RWPE1 (cell line): ENCODE measurements around the gene SGK1.

Experiments
- CTCF ChIA-PET: fragments of 350-600 bp; sonication (Branson Sonifier 250); formaldehyde crosslinking; extraction: SDS; loops from one replicate; lab custom pipeline; 2021; lab: Yijun Ruan, JAX
- POLR2A ChIA-PET: fragments of 400-600 bp; formaldehyde crosslinking; extraction: SDS; loops from one replicate; lab custom pipeline; 2020; ENCODE audit warnings: antibody characterized with exemption; ENCODE audit not compliant: low non-redundant PET; lab: Yijun Ruan, JAX
- DNase-seq: peaks from one replicate; pipeline ENCODE4 v3.0.0; 2012; ENCODE audit warnings: low spot score
- H3K27ac ChIP-seq: fragments of 450-650 bp; 2 replicates; pipeline ENCODE4 v1.5.1; 2017
- TF ChIP-seq, protein P1 (sequence below): fragments of 450-650 bp; conservative IDR thresholded peaks from 2 replicates; pipeline ENCODE4 v1.5.1; 2017; ENCODE audit warnings: low read depth, mild to moderate bottlenecking

SGK1 gene

DNA sequence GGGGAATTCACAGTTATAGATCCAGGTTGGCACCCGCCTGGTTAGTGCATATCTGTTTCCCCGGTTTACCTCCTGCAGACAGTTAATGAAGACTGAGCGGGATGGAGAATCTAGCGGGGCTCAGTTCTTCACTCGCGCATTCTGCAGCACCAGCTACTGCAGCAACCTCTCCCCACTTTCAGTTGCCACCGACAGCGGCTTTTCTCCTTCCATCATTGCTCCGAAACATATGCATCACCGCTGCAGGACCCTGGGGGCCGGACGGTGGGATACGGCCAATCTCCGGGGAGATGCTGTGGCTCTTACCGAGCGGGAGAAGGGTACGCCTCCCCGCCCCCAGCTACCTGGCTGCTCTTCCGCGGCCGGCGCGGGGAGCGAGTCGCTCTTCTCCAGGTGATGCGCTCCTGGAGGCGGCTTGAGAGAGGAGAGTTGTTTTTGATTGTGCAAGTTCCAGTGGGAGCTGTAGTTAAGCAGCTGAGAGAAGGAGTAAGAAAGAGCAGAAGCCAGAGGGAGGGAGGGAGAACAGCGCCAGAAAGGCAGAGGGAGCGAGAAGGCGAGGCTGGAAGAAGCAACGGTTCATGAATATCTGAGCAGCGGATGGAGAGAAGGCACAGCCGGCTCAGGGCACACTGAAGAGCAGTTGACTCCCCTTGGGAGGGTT, at the start of gene SGK1:
SGK1 (minus strand) TSS at position 642 of the 661 bp plus-strand sequence. CDS start 652 bp downstream, outside the sequence.
- no peak within 1 kb of the TSS for H3K27ac ChIP-seq
- POLR2A ChIA-PET = no interaction called here
- CTCF ChIA-PET = interaction anchor here (1.0 kb wide), 1 partner anchor 456 kb away, joined by 5 read pairs; no protein-coding TSS in a partner anchor
- TF ChIP-seq, protein P1, sequence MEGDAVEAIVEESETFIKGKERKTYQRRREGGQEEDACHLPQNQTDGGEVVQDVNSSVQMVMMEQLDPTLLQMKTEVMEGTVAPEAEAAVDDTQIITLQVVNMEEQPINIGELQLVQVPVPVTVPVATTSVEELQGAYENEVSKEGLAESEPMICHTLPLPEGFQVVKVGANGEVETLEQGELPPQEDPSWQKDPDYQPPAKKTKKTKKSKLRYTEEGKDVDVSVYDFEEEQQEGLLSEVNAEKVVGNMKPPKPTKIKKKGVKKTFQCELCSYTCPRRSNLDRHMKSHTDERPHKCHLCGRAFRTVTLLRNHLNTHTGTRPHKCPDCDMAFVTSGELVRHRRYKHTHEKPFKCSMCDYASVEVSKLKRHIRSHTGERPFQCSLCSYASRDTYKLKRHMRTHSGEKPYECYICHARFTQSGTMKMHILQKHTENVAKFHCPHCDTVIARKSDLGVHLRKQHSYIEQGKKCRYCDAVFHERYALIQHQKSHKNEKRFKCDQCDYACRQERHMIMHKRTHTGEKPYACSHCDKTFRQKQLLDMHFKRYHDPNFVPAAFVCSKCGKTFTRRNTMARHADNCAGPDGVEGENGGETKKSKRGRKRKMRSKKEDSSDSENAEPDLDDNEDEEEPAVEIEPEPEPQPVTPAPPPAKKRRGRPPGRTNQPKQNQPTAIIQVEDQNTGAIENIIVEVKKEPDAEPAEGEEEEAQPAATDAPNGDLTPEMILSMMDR = no peak; the same call in 1 of the 2 replicates
- DNase-seq = peak; percentile 20

DNA sequence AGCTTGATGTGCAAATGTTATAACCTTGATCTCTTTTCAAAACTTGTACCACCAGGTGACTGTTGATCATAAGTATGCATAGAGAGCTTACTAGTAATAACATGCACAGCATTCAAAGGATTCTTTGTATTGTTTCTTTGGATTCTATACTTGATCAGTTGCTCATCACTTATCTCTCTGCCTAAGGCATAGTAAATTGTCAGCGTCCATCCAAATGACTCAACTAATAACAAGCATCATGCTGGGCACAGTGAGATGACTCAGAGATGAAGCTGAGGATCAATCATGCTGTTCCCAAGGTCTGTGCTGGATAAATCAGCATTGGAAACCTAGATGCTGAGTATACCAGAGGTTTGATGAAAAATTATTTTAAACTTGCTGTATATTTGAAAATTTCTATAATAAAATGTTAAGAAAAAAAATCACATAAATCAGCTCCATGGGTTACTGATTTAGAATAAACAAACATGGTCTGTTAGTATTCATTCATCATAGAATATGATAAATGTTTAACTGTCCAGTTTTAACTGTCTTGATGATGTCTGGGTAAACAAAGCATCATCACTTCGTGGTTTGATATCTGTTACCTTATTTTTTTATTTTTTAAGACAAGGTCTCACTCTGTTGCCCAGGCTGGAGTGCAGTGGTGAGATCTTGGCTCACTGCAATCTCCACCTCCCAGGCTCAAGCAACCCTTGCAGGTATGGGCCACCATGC, 45.6 kb upstream of the SGK1 start:
- TF ChIP-seq, protein P1 = no peak
- ChIA-PET POLR2A (no interaction called here), CTCF (interaction anchor here (0.6 kb wide), 2 partner anchors 19 to 89 kb away, joined by 4 to 7 read pairs; no protein-coding TSS in a partner anchor)
- DNase-seq = peak; percentile 94
- H3K27ac ChIP-seq = no peak overlapping the region

DNA sequence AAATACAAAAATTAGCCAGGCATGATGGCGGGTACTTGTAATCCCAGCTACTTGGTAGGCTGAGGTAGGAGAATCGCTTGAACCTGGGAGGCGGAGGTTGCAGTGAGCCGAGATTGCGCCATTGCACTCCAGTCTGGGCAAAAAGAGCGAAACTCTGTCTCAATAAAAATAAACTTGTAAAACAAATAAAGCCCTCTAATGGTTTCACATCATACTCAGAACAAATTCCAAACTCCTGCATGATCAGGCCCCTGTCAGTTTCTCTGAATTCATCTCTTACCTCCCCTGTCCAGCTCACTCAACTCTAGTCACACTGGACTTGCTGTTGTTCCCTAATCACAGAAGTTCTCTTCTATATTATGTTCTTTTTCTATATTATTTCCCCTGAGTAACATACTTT, 43.1 kb upstream of the SGK1 start:
- ChIA-PET POLR2A (no interaction called here), CTCF (no interaction called here)
- no peak overlapping the region for H3K27ac ChIP-seq
- no peak for DNase-seq
- TF ChIP-seq, protein P1 = no peak

DNA sequence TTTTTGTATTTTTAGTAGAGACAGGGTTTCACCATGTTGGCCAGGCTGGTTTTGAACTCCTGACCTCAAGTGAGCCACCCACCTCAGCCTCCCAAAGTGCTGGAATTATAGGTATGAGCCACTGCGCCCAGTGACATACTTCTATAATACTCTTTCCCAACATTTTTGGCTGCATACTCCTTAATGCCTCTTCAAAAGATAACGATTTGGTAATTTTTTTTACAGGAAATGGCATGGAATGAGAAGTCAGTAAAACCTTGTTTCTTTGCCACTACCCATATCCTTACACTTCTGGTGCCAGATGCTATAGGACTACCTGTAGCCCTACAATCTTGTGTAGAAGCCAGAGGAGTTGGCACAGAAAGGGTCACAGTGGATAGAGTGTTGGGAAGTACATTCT, 41.4 kb upstream of the SGK1 start:
- ChIA-PET CTCF (no interaction called here), POLR2A (no interaction called here)
- H3K27ac ChIP-seq = peak overlapping the region; percentile 45
- TF ChIP-seq, protein P1 = no peak
- DNase-seq = no peak

- H3K27ac ChIP-seq = peak overlapping the region; percentile 50; the same call in 1 of the 2 replicates
- TF ChIP-seq, protein P1 = no peak
- CTCF ChIA-PET = no interaction called here
- DNase-seq = no peak
- POLR2A ChIA-PET = no interaction called here
These were observed 40.4 kb upstream of the SGK1 start for GRCh38 chr6:134358320-134358719.

DNA sequence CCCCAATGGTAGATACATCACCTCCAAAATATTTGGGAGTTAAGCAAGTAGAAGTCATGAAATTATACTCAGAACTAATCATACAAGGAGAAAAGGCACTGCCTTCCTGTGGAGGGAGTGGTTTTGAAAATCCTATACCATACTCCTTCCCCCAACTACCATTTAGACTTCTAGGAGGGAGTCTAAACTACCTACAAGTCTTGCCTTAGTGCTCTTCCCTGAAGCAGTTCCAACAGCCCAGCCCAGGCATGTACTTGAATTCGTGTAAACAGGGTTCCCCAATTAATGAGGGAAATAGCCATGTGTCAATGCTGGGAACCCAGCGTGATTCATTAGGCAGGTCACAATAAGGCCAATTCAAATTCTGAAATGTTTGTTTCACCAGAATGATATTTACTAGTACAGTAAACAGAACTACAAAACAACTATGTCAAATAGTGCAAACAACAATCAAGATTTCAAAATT, 39.1 kb upstream of the SGK1 start:
- TF ChIP-seq, protein P1 = no peak
- CTCF ChIA-PET = no interaction called here
- POLR2A ChIA-PET = no interaction called here

More for the DNA sequence above, 39.1 kb upstream of the SGK1 start:
- no peak for DNase-seq
- no peak overlapping the region for H3K27ac ChIP-seq
